Activated CD4-positive, alpha-beta T cell treated with anti-CD3 and anti-CD28 coated beads, Interleukin-2, amount 50 U/mL, for 16 hours (primary cell): Measurements from ENCODE around the gene PLAGL2.
"Not testable (repeated sequence)": the region's sequence is repeated elsewhere in the genome, so short reads cannot be mapped to it uniquely, and the experiment has no call there.

ENCODE experiments used
- DNase-seq: peaks from one replicate; pipeline ENCODE4 v3.0.0-alpha.2; 2020

Gene PLAGL2

GRCh38 chr20:32179515-32179914 lies 28.0 kb downstream of the PLAGL2 start:
- no peak for DNase-seq

- not testable (repeated sequence) for DNase-seq
These were observed 29.8 kb downstream of the PLAGL2 start for GRCh38 chr20:32177696-32178095.

GRCh38 chr20:32168184-32168910 lies 39.2 kb downstream of the PLAGL2 start:
- DNase-seq = no peak

DNA sequence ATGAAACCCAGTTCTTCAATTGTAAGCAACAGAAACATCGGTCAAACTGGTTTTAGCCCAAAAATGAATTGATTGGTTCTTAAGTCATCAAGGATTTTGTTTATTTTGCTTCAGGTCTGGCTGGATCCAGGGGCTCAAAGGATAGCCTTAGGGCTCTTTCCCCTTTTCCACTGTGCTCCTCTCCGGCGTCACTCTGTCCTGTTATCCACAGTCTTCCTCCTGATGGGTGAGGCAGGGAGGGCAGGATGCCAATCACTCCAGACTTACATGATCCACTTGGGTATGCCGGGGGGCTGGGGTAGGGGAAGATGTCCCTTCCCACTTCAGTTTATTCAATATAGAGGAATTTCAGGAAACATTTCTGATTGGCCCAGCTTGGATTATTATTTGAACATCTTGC lies 40.0 kb downstream of the PLAGL2 start:
- no peak for DNase-seq

DNA sequence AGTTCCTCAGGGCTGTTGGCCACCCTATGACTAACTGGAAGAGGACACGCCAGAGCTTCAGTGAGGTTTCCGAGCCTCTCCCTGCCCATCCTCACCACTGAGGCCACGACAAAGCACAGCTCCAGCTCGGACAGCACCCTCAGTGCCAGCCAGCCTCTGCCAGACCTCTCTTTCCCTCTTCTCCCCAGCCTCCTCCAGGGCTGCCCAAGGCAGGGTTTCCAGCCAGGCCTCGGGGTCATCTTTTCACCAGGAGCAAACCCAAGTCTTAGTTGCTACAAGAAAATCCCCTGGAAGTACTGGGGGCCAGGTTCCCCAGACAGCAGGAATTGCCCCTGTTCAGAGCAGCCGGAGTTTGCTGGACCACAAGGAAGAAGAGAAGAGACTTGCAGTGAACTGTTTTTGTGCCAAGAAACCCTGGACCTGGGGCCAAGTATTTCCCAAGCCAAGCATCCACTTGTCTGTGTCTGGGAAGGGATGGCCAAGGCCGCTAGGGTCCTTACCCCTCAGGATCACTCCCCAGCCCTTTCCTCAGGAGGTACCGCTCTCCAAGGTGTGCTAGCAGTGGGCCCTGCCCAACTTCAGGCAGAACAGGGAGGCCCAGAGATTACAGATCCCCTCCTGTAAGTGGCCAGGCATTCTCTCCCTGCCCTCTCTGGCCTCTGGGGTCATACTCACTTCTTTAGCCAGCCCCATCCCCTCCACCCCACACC lies 41.6 kb downstream of the PLAGL2 start:
- no peak for DNase-seq

GRCh38 chr20:32164984-32165735 lies 42.4 kb downstream of the PLAGL2 start:
- DNase-seq = no peak

DNA sequence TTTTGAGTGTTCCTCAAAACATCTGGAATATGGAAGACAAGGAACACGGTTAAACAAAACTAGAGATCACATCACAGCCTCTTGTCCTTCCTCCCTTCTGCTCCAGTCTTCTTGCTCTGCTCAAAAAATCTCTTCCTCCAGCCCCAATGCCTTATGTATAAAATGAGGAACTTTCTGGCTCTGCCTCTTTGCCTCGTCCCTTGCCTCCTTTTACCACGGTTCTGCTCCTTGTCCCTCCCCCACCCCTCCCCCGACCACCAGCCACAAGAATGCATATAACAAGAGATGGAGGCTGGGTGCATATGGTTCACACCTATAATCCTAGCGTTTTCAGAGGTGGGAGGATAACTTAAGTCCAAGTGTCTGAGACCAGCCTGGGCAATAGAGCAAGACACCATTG lies 43.6 kb downstream of the PLAGL2 start:
- no peak for DNase-seq

DNA sequence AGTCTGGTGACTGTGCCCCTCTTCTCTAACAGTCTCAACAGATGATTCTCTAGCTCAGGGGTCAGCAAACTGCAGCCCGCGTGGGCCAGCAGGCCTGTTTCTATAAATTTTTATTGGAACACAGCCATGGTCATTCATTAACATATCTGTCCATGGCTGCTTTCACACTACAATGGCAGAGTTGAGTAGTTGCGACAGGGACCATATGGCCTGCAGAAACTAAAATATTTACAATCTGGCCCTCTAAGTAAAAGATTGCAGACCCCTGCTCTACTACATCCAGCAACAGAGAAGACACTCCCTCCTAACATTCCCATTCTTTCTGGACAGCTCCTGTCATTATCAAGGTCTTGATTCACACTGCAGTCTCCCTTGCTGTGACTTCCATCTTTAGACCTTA lies 45.2 kb downstream of the PLAGL2 start:
- no peak for DNase-seq

- DNase-seq = no peak
These were observed 47.2 kb downstream of the PLAGL2 start for GRCh38 chr20:32160341-32160740.

- no peak for DNase-seq
These were observed 47.7 kb downstream of the PLAGL2 start for GRCh38 chr20:32159766-32160221.

DNA sequence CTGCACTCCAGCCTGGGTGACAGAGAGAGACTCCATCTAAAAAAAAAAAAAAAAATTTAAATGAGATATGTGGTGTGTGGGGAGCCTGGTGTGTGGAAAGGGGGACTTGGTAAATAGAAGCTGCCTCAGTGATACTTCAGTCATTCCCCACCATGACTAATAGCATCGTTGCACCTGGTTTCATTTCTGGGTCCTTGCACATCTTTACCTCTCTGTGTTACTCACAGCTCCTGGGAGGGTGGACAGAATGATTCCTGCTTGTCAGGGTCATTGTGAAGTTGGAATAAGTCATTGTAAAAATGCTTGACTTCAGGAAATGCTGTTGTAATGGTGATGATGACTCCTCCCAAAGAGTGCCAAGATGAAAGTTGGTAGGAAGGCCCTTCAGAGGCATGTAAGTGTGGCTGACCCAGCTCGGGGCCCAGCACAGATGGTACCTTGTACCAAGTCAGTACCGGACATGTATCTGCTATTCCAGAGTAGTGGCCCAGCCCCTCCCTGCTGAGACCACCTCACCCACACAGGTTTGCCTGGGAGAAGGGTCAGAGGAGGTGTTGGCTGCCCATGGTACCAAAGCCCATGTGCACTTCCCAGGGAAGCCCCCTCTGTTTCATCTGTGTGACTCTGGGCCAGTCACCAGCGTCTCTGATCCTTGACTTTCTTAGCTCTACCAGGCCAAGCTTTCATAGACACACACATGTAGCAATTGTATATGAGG lies 48.4 kb downstream of the PLAGL2 start:
- DNase-seq = peak; percentile 9

DNA sequence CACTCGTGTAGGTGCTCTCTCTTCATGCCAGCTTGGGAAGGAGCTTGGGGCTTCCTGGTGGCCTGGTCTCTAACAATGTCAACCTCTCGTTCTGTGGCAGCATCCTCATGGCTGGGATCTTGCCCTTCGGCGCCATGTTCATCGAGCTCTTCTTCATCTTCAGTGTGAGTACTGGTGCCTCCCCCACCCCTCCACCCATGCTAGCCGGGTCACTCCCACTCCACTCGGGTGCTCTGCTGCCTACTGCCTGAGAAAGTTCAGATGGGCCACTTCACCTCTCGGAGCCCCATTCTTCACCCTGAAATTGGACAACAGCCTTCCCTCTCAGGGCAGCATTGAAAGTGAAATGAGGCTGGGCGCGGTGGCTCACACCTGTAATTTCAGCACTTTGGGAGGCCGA lies 49.2 kb downstream of the PLAGL2 start:
- DNase-seq = no peak

GRCh38 chr20:32157611-32158010 lies 49.9 kb downstream of the PLAGL2 start:
- no peak for DNase-seq

GRCh38 chr20:32155017-32155981 lies 52.2 kb downstream of the PLAGL2 start:
- DNase-seq = peak; percentile 12

GRCh38 chr20:32153771-32154170 lies 53.8 kb downstream of the PLAGL2 start:
- DNase-seq = no peak

- DNase-seq = no peak
These were observed 54.3 kb downstream of the PLAGL2 start for GRCh38 chr20:32153156-32153665.

DNA sequence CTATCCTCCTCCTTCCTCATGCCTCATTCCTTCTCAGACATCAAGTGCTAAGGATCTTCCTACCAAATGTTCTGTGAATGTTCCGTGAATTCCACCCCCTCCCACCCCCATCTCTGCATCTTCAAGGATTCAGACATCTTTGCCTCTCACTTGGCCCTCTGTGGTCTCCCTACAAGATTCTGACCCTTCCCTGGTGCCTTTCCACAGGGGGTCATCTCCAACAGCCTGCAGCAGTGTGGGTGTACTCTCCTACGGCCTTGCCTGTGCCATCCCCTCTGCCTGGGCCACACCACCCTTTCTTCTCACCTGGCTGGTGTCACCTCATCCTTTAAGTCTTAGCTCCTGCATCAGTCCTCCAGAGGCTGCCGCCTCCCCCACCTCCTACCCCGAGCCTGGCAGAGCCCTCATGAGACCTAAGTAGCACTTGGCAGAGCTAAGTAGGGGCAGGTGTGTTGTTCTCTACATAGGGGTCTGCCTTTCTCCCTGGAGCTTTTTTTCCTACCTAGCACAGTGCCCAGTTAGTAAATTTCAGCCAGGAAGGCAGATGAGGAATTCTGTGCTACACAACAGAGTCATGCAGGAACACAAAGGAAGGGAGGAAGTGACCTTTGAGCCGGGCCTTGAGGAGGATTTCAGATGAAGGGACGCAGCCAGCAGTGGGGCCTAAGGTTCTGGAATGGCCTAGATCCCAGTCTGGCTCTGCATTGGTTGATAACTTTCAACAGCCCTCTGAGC lies 55.0 kb downstream of the PLAGL2 start:
- DNase-seq = no peak

DNA sequence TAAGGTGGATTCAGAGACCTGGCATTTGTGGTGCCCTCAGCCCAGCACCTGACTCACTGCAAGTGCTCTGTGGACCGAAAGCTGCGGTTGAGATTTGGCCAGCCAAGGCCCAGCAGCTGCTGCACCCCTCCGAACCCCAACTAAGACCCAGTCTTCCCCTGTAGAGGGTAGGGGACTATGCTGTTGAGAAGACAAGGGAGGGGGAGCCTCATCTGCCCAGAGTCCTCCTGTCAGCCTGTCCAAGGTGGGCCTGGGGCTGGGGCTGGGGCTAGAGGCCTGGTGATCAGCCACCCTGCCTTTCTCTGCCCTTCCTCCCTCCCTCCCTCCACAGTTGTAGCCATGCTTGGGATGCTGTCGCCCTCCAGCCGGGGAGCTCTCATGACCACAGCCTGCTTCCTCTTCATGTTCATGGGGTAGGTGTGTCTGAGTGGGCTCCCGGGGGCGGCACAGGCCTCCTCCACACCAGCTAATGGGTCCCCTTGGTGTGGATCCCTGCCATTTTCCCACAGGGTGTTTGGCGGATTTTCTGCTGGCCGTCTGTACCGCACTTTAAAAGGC lies 57.2 kb downstream of the PLAGL2 start:
- DNase-seq = no peak

- DNase-seq = no peak
These were observed 57.9 kb downstream of the PLAGL2 start for GRCh38 chr20:32149566-32150170.
